Amniotic stem cell (primary cell): ENCODE measurements around the gene C2orf92.
"Not testable (repeated sequence)": the region's sequence is repeated elsewhere in the genome, so short reads cannot be mapped to it uniquely, and the experiment has no call there.

Experiments used
- DNase-seq: peaks from one replicate; lab custom pipeline; 2025; lab: John Stamatoyannopoulos, UW

C2orf92 gene

GRCh38 chr2:97660044-97660774, 9.3 kb upstream of the C2orf92 start:
- DNase-seq, result no peak

GRCh38 chr2:97660775-97661389, 8.6 kb upstream of the C2orf92 start:
- no peak for DNase-seq

- no peak for DNase-seq
Observed at GRCh38 chr2:97661927-97662326, 7.6 kb upstream of the C2orf92 start.

DNA sequence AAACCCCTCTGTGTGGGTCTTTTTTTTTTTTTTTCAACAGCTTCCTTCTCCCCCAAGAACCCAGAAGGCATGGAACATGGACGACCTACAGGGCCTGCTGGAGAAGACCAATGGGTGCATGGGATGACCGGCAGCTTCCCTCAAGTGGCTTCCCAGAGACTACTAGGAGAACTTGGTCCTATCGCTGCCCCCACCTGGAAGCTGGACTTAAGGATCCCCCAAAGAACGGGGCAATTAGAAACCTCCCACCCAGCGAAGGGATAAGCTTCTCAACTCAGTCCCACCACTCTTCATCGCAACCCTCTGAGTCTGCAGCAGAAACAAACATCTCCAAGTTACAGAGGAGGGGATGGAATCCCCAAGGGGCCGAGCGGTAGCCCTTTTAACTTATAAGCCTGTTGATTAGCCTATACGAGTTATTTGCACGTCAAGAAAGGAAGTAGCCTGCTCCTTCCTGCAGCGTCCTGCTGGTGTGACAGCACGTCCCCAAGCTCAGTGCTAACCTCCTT, 7.1 kb upstream of the C2orf92 start:
- DNase-seq, result no peak

- DNase-seq, result peak; percentile 73
Observed at GRCh38 chr2:97662895-97663625, 6.5 kb upstream of the C2orf92 start.

DNA sequence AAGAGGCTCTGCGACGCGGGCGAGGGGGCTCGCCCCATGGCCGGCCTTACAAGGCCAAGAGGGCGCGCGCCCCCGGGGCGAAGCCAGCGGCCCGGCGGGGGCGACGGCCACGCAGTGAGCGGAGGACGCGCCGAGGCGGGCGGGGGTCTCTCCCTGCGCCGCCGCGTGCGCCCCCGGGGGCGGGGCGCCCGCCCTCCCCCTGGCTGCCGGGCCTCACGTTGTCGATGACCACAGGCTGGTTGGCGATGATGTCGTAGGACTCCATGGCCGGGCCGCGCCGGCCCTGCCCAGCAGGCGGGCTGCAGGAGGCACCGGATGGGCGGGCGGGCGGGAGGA, 5.9 kb upstream of the C2orf92 start:
- no peak for DNase-seq

GRCh38 chr2:97663962-97664635, 5.4 kb upstream of the C2orf92 start, which contains the start of gene ACTR1B:
ACTR1B (minus strand) TSS chr2:97664044; CDS start chr2:97663890, 154 bp downstream.
- peak; percentile 95 for DNase-seq

DNA sequence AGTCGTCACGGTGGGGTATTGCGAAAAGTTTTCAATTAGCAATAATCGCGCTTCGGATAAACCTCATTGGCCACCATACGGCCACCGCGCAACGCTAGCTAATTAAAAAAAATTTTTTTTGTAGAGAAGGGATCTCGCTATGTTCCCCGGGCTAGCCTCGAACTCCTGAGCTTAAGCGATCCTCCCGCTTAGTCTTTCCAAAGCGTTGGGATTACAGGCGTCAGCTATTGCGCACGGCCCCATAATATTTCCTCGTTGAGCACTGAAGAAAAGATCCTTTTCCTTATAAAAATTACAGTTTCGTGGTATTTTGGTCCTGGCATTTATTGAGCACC, 4.9 kb upstream of the C2orf92 start:
- no peak for DNase-seq

DNA sequence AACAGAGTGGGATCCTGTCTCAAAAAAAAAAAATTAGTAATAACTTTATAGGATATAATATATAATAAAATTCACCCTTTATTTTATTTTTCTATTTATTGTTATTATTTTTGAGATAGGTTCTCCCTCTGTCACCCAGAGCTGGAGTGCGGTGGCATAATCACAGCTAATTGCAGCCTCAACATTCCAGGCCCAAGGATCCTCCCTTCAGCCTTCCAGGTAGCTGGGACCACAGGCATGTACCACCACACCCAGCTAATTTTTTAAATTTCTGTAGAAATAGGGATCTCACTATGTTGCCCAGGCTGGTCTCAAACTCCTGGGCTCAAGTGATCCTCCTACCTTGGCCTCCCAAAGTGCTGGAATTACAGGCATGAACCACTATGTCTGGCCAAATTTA, 958 bp downstream of the C2orf92 start:
- DNase-seq, result no peak

GRCh38 chr2:97671526-97671925, 2.0 kb downstream of the C2orf92 start:
- DNase-seq, result no peak

- DNase-seq, result not testable (repeated sequence)
Observed at GRCh38 chr2:97672606-97673140, 3.2 kb downstream of the C2orf92 start.

- no peak for DNase-seq
Observed at GRCh38 chr2:97673182-97673914, 3.8 kb downstream of the C2orf92 start.

GRCh38 chr2:97673915-97674283, 4.4 kb downstream of the C2orf92 start:
- no peak for DNase-seq

DNA sequence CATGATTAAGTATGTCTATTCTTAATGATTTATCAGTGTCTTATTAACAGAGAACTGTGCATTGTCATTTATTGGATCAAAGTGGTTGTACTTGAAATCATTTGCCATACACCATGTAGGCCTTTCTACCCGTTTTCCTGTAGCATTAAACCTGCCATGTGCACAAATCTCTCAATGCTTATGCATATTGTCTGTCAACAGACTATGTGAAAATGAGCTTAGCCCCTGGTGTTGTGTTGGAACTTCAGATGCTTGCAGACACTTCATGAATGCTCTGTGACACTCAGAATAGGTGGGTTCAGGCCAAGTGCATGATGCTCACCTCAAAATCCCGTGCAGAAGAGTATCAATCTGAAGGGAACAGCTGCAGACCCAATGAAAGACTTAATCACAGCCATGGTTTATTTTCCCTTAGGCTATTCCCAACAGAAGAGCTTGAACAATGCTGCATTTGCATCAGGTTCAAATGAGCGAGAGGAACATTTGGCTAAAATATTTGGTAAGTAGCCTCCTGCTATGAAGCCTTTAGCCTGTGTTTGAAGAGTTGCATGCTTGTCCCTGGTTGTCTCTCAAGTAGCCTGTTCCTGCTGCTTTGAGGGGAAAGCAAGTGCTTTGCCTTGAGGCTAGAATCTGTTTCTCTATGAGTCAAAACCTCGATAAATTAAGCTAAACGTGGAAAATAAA, 6.1 kb downstream of the C2orf92 start:
- no peak for DNase-seq

DNA sequence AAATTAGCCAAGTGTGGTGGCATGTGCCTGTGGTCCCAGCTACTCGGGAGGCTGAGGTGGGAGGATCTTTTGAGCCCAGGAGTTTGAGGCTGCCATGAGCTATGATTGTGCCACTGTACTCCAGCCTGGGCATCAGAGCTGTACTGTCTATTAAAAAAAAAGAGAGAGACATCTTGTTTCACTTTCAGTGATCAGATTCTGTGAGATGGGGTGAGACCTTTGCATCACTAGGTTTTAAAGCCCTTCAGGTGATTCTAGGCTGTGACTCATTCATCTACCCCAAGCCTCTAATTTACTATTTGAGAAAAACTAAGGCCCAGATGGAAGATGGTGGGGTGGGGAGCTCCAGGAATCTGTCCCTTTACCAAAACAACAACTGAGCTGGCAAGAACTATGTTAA, 7.1 kb downstream of the C2orf92 start:
- no peak for DNase-seq

DNA sequence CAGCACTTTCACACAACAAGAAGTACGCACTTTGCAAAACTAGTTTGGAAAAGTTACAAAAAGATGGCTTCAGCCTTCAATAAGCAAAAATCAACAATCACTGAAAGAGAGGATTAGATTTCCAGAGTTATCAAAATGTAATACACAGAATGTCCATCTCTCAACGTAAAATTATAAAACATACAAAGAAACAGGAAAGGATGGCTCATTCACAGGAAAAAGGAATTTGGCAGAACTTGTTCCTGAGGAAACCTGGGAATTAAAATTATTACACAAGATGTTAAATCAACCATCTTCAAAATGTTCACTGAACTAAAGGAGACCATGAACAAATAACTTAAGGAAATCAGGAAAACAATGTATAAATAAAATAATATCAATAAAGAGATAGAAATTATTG, 8.0 kb downstream of the C2orf92 start:
- no peak for DNase-seq

GRCh38 chr2:97678298-97678697, 8.8 kb downstream of the C2orf92 start:
- no peak for DNase-seq

DNA sequence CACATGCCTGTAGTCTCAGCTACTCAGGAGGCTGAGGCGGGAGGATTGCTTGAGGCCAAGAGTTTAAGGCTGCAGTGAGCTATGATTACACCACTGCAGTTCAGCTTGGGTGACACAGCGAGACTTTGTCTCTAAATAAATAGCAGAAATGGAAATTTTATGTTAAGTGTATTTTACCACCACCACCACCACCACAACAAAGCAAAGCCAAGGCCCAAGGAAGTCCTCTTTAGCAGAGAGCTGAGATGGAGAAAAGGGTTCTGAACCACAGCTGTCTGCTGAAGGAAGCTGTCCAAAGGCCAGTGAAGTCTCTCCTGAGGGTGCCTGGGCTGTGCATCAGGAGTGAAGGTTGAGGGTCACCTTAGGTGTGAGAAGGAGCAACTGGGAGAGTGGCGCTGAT, 17.7 kb downstream of the C2orf92 start:
- DNase-seq, result not testable (repeated sequence)

- DNase-seq, result no peak
Observed at GRCh38 chr2:97688062-97688827, 18.7 kb downstream of the C2orf92 start.

DNA sequence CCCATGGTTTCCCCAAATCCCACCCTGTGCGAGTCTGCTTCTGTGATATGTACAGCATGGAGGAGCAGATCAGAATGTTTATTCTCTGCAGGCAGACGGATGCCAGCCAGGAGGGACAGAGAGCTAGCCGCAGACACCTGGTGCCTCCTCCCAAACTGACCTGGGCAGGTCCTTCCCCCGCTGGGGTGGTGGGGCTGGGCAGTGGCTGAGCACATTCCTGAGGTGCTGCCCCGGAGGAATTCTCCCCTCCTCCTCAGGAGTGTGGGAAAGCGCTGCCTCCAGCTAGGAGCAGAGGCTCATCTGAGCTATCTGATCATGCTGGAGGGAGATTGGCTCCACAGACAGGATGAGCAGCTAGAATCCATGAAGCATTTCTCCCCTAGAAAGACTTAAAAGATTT, 21.7 kb downstream of the C2orf92 start:
- no peak for DNase-seq
